Activated CD8-positive, alpha-beta memory T cell treated with anti-CD3 and anti-CD28 coated beads, Interleukin-2, amount 10 ng/mL, durations not matched to agents 7 days and 5 days (primary cell): ENCODE results near the gene SAMMSON. TPM values are rescaled to one million over a fixed set of nuclear protein-coding genes. Genes with fewer than 3 reads are reported as not detected.

ENCODE experiments used
- ATAC-seq: fragments of 150-1000 bp; cut with Tn5 transposase; one replicate; pipeline ENCODE4 v1.10.0; 2021; ENCODE audit warnings: moderate library complexity
- CTCF ChIA-PET: fragments of 350-600 bp; sonication (Branson Sonifier 250); formaldehyde crosslinking; loops from one replicate; lab custom pipeline; 2021; ENCODE audit warnings: antibody characterized with exemption; lab: Charles Lee
- DNase-seq: peaks from one replicate; pipeline ENCODE4 v3.0.0-alpha.2; 2020
- H3K27ac Mint-ChIP-seq: one replicate; pipeline ENCODE4 v1.8.0; 2021; ENCODE audit warnings: mild to moderate bottlenecking, mixed read lengths
- H3K27me3 Mint-ChIP-seq: one replicate; pipeline ENCODE4 v1.8.0; 2021; ENCODE audit warnings: mixed read lengths
- H3K36me3 Mint-ChIP-seq: one replicate; pipeline ENCODE4 v1.8.0; 2021; ENCODE audit warnings: mild to moderate bottlenecking, mixed read lengths
- H3K4me1 Mint-ChIP-seq: one replicate; pipeline ENCODE4 v1.8.0; 2021; ENCODE audit warnings: mixed read lengths
- H3K4me3 Mint-ChIP-seq: one replicate; pipeline ENCODE4 v1.8.0; 2021; ENCODE audit warnings: mild to moderate bottlenecking, moderate library complexity, mixed read lengths
- H3K9me3 Mint-ChIP-seq: one replicate; pipeline ENCODE4 v1.8.0; 2022; ENCODE audit warnings: low read depth, mixed read lengths
- total RNA-seq, 2 experiments: library from RNA; stranded (reverse); gene quantifications; one replicate each; pipeline ENCODE4 v1.2.3, GENCODE V29; 2021

SAMMSON gene
- total RNA-seq, 2 experiments from 2014 or later = not detected

- Mint-ChIP-seq H3K27me3 (no peaks in the 10 kb centered on the region), H3K27ac (no peak overlapping the region), H3K4me1 (no peaks in the 10 kb centered on the region), H3K36me3 (no peaks in the 10 kb centered on the region), H3K9me3 (no peaks in the 10 kb centered on the region), H3K4me3 (no peak overlapping the region)
- DNase-seq (no peak), ATAC-seq (no peak)
- CTCF ChIA-PET = no interaction called here
These were observed 114.9 kb downstream of the SAMMSON start for GRCh38 chr3:70114431-70114830.

- H3K27ac Mint-ChIP-seq = no peak overlapping the region
- no peaks in the 10 kb centered on the region for H3K36me3 Mint-ChIP-seq
- no peaks in the 10 kb centered on the region for H3K27me3 Mint-ChIP-seq
- no peak overlapping the region for H3K4me3 Mint-ChIP-seq
- DNase-seq (no peak), ATAC-seq (no peak)
- CTCF ChIA-PET = interaction anchor here (1.2 to 1.4 kb wide), 3 partner anchors 8 to 36 kb away, joined by 4 to 5 read pairs (median 4); no protein-coding TSS in a partner anchor
- H3K9me3 Mint-ChIP-seq = no peaks in the 10 kb centered on the region
- H3K4me1 Mint-ChIP-seq = no peaks in the 10 kb centered on the region
These were observed 120.3 kb downstream of the SAMMSON start for GRCh38 chr3:70119879-70120278.
